Ecto neural progenitor cell (in vitro differentiated cells): ENCODE measurements around the gene OR51S1.
"Not testable (repeated sequence)": the region's sequence is repeated elsewhere in the genome, so short reads cannot be mapped to it uniquely, and the experiment has no call there.

Experiments used
- DNase-seq: peaks from one replicate; pipeline ENCODE4 v3.0.0-alpha.2; 2018; ENCODE audit warnings: low spot score

The OR51S1 gene

GRCh38 chr11:4808476-4808875, 40.5 kb downstream of the OR51S1 start:
- no peak for DNase-seq

DNA sequence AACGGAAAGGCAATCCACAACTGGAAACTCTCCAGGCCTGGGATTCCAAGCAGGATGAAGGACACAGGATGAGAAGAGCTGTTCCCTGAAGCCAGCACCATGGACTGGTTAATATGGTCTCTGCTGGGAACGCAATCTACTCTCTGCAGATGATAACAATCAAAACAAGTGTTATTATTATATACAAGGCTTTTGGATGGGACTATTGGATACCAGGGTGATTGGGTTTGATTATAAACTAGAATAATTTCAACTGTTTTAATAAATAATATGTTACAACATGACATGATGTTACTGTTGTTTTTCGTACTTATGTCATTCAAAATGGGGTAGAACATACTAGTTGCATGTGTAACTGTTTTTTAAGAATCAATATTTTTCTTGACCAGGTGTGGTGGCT, 44.7 kb downstream of the OR51S1 start, which contains the start of gene OR52R1:
TSS of gene OR52R1 (minus strand) at position 101 of the 400 bp plus-strand sequence. CDS start at position 101, 0 bp downstream.
- DNase-seq, result no peak

GRCh38 chr11:4801316-4801715, 47.7 kb downstream of the OR51S1 start:
- DNase-seq, result not testable (repeated sequence)

DNA sequence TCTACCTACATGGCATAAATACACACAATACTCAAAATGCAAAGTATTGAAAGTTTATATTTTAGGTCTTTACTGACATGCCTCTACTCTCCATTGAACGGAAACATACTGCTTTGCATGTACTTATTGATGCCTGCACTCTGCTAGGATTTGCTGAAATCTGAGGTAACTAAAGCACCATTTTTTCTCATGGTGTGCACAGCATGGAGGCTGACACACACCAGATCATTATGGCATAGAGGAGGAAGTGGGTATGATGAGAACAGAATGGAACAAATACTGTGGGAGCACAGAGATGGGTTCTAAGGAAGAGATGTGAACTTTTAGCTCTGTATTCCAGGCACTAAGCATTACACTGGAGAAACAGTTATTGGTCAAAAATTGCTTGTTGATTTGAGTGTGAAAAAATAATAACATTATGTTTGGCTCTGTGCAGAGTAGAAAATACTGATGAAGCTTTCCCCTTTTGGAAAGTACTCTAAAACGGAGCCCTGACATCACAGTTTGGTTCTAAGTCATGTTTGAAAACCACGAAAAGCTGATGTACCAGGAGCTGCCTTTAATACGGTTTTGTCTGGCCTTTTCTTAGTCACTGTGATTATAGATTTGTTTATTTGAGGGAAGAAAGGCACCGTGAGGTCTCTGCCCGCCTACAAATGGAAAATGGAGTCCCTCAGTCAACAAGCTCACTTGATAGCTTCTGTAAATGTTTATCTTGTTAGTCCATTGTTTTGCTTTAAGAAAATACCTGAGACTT, 50.4 kb downstream of the OR51S1 start:
- DNase-seq, result no peak
